ENCODE data around the gene METTL14.

DNA sequence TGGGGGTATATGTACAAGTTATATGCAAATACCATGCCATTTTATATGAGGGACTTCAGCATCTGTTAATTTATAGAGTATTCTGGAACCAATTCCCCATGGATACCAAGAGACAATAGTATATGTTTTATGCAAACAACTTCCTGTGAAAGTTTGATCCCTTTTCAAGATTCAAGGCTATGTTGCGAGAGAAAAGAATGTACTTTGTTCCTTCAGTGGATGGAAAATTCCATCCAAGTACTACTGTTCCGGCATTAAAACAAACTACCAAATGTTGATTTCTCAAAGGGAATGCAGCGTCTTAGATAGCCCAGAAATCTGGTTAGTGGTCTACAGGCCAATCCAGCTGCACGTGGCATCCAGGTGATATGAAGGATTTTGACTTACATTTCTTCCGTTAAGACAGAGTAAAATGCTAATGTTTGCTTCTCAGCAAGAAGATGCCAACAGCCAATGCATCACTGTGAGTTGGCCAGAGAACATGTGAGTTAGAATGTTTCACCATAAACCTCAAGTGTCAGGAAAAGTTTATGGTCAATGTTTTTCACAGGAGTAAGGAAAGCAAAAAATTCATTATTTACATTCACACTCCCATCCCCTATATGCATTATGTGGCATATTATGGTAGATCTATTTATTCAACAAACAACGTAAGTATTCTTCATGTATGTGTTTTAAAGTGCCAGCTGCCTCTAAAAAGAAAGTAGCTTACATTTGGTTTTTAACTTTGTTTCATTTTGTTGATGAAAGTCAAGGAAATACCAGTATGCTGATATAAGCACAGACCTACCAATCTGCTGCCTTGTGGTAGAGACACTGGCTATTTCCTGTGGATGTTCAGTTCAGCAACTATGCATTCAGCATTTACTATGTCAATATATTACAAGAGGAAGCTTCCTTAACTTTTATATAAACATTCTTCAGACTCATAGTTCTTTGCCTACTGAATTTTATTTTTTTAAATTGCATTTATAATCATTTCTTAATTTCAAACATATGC is 44.4 kb downstream of the METTL14 start:
- no peak for TF ChIP-seq CTCF (IDR thresholded peaks at IDR 0.05)
- no peak for TF ChIP-seq POLR2A (IDR thresholded peaks at IDR 0.05)
